ENCODE data around the gene CORO1C. TPM values are rescaled to one million over a fixed set of nuclear protein-coding genes. Genes with fewer than 3 reads are reported as not detected.

The CORO1C gene
- total and polyA plus RNA-seq, 2 donors (not counting 3 experiments of a cell fraction or from before 2014, with no cell fraction given) = 150 to 240 TPM

GRCh38 chr12:108634341-108634751 is 97.0 kb downstream of the CORO1C start:
- no peak overlapping the region for H2AFZ ChIP-seq (ENCODE audit: low read depth, low read length)
- H3K79me2 ChIP-seq (ENCODE audit: control insufficient read depth, insufficient read depth, low read length) = no peaks in the 10 kb centered on the region
- no peak overlapping the region for H3K4me2 ChIP-seq (ENCODE audit: insufficient read depth, low read length)
- no peaks in the 10 kb centered on the region for H3K27me3 ChIP-seq (ENCODE audit: control insufficient read depth in 2 of 2, insufficient read depth in 2 of 2, low read length in 2 of 2)
- dilution Hi-C loops (cut with MboI; ENCODE audit: extremely low pct_ligation_motif_present, low sequenced_read_pairs) = no loop called here
- no peak overlapping the region for H3K27ac ChIP-seq (ENCODE audit: insufficient read depth, low read depth, low read length)
- FAIRE-seq = no peak
- H3K36me3 ChIP-seq (ENCODE audit: control insufficient read depth in 2 of 2, extremely low read depth in 1 of 2, insufficient read depth in 2 of 2, low read length in 2 of 2) = no peaks in the 10 kb centered on the region
- intact Hi-C loops (cut with micrococcal nuclease) = no loop called here
- H4K20me1 ChIP-seq (replicated peaks; ENCODE audit: control insufficient read depth, extremely low read depth, insufficient read depth, low read length) = no peaks in the 10 kb centered on the region
- H3K9me1 ChIP-seq (replicated peaks; ENCODE audit: control insufficient read depth, extremely low read depth, insufficient read depth, low read length) = no peaks in the 10 kb centered on the region
- POLR2A ChIA-PET = no interaction called here
- peaks cover 23% of the 10 kb centered on the region for H3K4me1 ChIP-seq (ENCODE audit: control insufficient read depth, extremely low read depth, insufficient read depth, low read length)
- no peak for DNase-seq (ENCODE audit: low read depth, low spot score)
- no peak overlapping the region for H3K4me3 ChIP-seq (replicated peaks in 1 of 3; ENCODE audit: insufficient read depth in 1 of 3, low read depth in 1 of 3, low read length in 3 of 3)
- no peak for TF ChIP-seq POLR2AphosphoS5 (IDR thresholded peaks at IDR 0.05; ENCODE audit: insufficient read depth, low read depth, low read length)
- TF ChIP-seq MYC (IDR thresholded peaks at IDR 0.05; ENCODE audit: low read depth, low read length) = no peak
- no peak for TF ChIP-seq FOS (IDR thresholded peaks at IDR 0.05; ENCODE audit: borderline replicate concordance, insufficient read depth, low read length)
- no peak for TF ChIP-seq CTCF (IDR thresholded peaks at IDR 0.05; ENCODE audit: extremely low read depth in 1 of 2, insufficient read depth in 1 of 2, low read depth in 1 of 2, low read length in 2 of 2)
- TF ChIP-seq POLR2A (IDR thresholded peaks at IDR 0.05; ENCODE audit: low read depth, low read length) = no peak
- TF ChIP-seq GATA2 (IDR thresholded peaks at IDR 0.05; ENCODE audit: insufficient read depth, insufficient read length, low read depth, low read length) = no peak
- no peak for TF ChIP-seq EZH2 (IDR thresholded peaks at IDR 0.05; ENCODE audit: borderline replicate concordance, low read depth, low read length, severe bottlenecking)
- CTCF ChIA-PET = interaction anchor here (1.6 to 7.3 kb wide), 3 partner anchors 16 to 169 kb away, joined by 4 to 37 read pairs (median 7); no protein-coding TSS in a partner anchor
- no peaks in the 10 kb centered on the region for H3K9me3 ChIP-seq (replicated peaks; ENCODE audit: control insufficient read depth, insufficient read depth, low read length)
- no peak overlapping the region for H3K9ac ChIP-seq (replicated peaks; ENCODE audit: extremely low read depth, insufficient read depth, low read length)
- no TSS peak for BruUV-seq (replicated peaks)

Data from endothelial cell of umbilical vein (primary cell).